HPDE6-E6E7 (cell line): ENCODE data around the gene PRDX1.
"Not testable (repeated sequence)": the region's sequence is repeated elsewhere in the genome, so short reads cannot be mapped to it uniquely, and the experiment has no call there.

Experiments
- DNase-seq: peaks from one replicate; pipeline ENCODE4 v3.0.0; 2011; ENCODE audit warnings: missing footprints; ENCODE audit errors: extremely low spot score

Gene PRDX1

DNA sequence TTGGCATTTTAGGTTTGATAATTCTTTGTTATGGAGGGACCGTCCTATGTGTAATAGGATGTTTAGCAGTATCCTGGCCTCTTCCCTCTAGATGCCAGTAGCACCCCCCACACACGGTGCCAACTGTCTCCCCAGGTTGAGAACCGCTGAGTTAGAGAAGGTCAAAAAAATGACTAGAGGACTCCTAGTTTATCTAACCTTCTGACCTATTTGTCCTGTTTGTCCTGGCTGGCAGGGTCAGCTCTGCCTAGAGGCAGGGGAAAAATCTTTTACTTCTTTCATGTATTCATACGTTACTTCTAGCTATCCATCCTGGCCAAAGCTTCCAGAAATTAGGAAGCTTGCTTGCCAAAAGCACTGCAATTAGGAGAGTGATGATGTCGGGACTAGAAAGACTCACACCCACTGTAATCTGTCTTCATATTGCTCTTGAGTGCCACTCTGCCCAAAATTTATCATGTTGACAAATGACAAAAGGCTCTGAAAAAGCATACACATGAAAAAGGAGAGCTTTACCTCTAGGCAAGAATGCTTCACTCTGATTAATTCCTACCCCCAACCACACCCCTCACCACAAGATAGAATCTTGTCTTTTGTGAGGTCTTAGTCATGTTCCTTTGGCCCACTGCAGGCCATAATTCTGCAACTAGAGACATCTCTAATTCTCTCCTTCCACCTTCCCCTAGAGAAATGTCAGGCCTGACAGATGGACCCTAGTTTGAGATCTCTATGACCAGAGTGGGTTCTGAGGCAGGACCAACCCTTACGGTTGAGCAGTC is 14.5 kb upstream of the PRDX1 start:
- DNase-seq, result no peak

DNA sequence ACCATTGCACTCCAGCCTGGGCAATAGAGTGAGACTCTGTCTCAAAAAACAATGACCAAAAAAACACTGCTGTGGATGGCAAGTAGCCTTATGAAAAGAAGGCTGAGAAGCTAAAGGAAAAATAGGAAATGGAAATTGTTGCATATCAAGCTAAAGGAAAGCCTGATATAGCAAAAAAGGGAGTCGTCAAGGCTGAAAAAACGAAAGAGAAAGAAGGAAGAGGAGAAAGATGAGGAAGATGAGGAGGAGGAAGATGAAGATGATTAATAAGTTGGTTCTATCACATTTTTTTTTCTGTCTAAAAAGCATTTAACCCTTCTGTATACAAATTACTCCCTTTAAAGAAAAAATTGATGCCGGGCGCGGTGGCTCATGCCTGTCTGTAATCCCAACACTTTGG is 10.2 kb upstream of the PRDX1 start:
- no peak for DNase-seq

DNA sequence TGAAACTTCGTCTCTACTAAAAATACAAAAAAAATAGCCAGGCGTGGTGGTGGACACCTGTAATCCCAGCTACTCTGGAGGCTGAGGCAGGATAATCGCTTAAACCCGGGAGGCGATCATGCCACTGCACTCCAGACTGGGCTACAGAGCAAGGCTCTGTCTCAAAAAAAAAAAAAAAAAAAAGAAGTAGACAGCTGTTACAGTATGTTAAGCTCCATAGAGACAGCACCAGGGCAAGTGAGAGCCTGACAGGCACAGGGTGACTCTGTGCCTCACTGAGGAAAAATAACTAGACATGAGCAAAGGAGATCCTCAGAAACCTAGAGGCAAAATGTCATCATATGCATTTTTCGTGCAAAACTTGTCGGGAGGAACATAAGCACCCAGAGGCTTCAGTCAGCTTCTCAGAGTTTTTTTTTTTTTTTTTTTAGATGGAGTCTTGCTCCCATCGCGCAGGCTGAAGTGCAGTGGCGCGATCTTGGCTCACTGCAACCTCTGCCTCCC is 9.0 kb upstream of the PRDX1 start:
- DNase-seq, result no peak

DNA sequence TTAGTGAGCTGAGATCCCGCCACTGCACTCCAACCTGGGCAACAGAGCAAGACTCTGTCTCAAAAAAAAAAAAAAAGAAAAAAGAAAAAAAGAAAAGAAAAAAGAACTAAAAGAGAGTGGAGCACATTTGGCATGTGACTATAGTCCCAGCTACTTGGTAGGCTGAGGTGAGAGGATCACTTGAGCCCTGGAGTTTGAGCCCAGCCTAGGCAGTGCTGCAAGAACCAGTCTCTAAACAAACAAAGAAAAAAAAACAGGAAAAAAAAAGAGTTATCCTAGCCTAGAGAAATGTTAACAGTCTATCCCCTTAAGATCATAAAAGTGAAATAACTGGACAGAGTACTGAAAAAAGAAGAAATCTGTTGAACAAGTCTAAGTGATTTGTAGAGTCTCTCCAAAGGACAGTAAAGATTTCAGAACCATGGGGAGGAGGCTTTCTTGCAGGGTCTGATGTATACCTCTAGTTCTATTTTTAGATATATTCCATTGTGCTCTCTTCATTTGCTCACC is 4.5 kb upstream of the PRDX1 start:
- no peak for DNase-seq

DNA sequence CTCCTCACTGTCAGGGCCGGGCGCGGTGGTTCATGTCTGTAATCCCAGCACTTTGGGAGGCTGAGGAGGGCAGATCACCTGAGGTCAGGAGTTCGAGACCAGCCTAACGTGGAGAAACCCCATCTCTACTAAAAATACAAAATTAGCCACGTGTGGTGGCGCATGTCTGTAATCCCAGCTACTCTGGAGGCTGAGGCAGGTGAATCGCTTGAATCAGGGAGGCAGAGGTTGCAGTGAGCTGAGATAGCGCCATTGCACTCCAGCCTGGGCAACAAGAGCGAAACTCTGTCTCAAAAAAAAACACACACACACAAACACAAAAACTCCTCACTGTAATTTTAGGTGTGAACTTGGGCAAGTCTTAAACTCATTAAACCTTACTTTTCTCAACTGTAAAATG is 2.3 kb upstream of the PRDX1 start:
- not testable (repeated sequence) for DNase-seq

DNA sequence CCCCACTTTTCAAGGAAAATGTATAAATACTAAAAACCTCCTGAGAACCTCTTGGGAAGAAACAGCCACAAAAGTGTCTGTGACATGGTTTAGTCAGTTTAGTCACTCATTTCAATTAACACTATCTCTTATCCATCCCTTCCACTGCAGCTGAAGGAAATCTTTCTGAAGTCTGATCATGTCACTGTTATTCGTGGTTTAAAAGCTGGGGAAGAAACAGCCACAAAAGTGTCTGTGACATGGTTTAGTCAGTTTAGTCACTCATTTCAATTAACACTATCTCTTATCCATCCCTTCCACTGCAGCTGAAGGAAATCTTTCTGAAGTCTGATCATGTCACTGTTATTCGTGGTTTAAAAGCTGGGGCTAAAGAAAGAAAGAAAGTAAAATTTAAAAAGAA is 1.8 kb upstream of the PRDX1 start:
- not testable (repeated sequence) for DNase-seq

DNA sequence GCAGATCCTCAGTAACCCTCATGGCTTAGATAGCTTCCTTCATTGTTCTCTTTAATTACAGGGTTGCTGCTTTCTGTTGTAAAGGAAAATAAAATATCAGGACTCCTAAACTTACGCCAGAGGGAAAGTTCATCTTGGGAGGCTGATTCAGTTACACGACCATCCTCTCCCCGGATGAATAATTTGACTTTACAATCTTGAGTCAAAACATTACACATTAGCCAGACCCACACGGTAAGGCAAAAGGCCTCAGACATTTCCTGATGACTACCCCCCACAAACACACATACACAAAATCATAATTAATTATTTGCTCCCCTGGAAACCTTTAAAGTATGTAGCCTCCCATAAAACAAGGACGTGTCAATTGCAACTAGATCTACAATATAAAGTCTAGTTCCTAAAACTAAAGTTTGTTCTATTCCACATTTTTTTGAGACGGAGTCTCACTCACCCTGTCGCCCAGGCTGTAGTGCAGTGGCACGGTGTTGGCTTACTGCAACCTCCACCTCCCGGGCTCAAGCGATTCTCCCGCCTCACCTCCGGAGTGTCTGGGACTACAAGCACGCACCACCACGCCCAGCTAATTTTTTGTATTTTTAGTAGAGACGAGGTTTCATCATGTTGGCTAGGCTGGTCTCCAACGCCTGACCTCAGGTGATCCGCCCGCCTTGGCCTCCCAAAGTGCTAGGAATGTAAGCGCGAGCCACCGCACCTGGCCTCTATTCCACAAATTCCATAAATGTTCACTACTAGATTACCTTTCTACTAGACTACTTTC is 830 bp upstream of the PRDX1 start:
- DNase-seq, result no peak

DNA sequence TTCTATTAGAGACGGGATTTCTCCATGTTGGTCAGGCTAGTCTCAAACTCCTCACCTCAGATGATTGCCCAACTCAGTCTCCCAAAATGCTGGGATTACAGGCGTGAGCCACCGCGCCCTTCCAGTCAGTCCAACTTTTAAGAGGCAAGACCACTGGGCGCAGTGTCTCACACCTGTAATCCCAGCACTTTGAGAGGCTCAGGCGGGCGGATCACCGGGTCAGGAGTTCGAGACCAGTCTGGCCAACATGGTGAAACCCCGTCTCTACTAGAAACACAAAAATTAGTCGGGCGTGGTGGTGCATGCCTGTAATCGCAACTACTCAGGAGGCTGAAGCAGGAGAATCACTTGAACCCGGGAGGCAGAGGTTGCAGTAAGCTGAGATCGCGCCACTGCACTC is 1.9 kb downstream of the PRDX1 start:
- DNase-seq, result not testable (repeated sequence)

DNA sequence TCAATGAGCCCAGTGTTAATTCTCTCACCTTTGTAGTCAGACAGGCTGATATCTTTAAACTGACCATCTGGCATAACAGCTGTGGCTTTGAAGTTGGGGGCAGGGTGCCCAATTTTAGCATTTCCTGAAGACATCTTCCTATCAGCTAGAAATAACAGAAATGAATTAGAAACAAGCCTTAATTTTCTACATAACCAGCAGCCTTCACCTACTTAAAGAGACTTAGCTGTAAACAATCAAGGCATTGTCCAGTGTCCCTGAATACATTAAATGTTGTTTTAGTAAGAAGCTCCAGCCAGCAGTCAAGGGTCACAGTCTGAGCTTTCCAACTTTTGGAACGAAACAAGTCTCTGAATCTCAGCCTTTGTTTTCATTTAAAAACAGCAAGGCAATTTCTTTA is 2.8 kb downstream of the PRDX1 start:
- no peak for DNase-seq

DNA sequence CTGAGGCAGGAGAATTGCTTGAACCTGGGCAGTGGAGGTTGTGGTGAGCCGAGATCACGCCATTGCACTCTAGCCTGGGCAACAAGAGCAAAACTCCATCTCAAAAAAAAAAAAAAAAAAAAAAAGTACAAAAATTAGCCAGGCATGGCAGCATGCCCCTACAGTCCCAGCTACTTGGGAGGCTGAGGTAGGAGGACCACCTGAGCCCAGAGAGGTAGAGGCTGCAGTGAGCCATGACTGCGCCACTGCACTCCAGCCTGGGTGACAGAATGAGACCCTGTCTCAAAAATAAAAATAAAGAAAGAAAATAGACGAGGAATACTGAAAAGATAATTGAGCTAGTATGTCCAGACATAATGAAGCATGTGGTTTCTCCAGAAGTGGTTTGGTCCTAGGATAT is 3.3 kb downstream of the PRDX1 start:
- DNase-seq, result not testable (repeated sequence)

DNA sequence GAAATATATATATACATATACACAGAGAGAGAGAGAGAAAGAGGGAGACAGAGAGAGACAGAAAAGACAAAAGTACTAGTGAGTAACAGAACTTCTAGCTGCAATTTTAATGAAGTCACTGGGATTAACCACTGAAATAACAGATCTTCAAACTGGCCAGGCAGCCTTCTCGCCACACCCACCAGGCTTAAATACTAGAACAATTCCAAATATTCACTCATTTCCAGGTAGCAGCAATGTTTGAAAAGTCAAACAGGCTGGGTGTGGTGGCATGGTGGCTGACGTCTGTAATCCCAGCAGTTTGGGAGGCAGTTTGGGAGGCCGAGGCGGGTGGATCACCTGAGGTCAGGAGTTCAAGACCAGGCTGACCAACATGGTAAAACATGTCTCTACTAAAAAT is 5.2 kb downstream of the PRDX1 start:
- no peak for DNase-seq

DNA sequence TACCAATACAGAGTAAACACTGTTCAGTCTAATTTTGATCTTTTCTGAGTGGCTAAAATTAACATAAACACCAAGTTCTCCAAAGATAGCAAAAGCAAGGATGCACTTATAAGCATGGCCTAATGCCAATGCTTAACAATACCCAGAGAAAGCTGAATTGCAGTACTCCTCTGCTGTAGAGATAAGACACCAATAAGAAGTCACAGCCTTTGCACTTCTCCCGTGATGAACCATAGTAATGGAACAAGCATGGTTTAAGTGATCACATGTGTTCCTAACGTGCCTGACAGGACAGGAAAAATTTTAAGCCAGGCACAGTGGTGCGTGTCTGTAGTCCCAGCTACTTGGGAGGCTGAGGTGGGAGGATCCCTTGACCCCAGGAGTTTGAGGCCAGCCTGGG is 5.6 kb downstream of the PRDX1 start:
- DNase-seq, result no peak

DNA sequence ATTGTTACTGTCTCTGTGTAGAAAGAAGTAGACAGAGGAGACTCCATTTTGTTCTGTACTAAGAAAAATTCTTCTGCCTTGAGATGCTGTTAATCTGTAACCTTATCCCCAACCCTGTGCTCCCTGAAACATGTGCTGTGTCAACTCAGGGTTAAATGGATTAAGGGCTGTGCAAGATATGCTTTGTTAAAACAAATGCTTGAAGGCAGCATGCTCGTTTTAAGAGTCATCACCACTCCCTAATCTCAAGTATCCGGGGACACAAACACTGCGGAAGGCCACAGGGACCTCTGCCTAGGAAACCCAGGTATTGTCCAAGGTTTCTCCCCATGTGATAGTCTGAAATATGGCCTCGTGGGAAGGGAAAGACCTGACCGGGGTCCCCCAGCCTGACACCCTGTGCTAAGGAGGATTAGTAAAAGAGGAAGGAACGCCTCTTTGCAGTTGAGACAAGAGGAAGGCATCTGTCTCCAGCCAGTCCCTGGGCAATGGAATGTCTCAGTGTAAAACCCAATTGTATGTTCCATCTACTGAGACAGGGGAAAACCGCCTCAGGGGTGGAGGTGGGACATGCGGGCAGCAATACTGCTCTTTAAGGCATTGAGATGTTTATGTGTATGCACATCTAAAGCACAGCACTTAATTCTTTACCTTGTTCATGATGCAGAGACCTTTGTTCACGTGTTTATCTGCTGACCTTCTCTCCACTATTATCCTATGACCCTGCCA is 8.0 kb downstream of the PRDX1 start:
- not testable (repeated sequence) for DNase-seq

DNA sequence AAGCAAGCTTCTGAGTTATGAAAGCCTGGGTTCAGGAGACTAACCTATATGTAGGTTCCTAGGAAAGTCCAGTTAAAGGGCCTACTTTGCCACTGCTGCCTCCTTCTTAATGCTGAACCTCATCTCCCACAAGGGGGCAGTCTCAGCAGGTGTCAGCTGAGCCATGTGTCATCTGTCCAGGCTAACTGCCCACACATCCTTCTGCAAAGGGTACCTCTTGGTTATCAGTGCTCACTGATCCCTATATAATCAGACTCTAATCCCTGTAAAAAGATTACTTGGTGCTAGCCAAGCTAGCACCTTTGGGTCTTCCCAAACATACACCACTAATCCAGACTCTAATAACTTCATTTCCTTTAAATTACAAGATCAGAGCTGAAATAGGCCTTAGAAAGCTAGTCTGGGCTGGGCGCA is 9.0 kb downstream of the PRDX1 start:
- peak; percentile 35 for DNase-seq

DNA sequence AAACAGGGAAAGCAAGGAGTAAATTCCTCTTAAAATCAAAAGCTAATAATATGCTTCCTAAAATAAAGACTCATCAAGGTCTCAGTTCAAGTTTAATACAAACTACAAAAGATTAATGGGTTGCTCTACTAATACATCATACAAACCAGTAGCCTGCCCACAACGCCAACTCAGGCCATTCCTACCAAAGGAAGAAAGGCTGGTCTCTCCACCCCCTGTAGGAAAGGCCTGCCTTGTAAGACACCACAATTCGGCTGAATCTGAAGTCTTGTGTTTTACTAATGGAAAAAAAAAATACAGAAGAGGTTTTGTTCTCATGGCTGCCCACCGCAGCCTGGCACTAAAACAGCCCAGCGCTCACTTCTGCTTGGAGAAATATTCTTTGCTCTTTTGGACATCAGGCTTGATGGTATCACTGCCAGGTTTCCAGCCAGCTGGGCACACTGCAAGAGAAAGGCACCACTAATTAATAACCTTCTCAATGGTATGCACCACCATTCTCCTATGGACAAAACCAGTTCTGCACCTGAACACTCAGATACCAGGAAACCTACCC is 10.6 kb downstream of the PRDX1 start:
- no peak for DNase-seq

DNA sequence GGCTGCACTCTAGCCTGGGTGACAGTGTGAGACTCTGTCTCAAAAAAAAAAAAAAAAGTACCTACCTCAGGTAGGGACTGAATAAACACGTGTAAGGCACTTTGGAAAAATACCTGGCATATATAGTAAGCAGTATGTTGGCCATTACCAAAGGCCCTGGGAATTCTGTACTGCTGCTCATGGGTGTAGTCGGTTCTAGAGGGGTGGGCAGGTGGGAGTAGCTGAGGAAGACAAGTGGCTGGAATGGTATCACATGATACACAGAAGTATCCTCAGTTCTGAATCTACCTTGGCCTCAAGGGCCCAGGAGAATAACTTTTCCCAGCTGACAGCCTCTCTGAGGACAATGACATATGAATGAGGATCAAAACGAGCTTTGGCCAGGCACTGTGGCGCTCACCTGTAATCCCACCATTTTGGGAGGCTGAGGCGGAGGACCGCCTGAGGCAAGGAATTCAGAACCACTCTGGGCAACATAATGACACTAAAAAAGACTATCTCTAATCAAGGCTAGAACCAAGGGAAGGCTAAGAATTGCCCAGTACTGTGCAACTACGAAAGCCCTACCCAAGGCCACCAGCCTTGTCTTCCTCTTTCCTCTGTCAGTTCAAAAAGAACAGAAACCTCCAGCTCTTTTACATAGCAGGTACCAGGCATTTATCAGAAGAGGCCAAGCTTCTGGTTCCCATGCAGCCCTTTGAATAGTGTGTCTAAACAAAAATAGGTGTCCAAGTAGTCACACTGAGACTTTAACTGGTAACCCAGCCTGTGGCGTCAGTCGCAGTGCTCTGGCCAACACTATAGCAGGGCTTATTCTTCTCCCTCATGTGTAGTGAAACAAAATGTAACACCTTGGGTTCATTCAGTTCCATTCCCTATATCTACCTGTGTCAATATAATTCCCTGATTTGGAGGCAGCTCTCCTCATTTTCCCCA is 11.4 kb downstream of the PRDX1 start:
- no peak for DNase-seq

DNA sequence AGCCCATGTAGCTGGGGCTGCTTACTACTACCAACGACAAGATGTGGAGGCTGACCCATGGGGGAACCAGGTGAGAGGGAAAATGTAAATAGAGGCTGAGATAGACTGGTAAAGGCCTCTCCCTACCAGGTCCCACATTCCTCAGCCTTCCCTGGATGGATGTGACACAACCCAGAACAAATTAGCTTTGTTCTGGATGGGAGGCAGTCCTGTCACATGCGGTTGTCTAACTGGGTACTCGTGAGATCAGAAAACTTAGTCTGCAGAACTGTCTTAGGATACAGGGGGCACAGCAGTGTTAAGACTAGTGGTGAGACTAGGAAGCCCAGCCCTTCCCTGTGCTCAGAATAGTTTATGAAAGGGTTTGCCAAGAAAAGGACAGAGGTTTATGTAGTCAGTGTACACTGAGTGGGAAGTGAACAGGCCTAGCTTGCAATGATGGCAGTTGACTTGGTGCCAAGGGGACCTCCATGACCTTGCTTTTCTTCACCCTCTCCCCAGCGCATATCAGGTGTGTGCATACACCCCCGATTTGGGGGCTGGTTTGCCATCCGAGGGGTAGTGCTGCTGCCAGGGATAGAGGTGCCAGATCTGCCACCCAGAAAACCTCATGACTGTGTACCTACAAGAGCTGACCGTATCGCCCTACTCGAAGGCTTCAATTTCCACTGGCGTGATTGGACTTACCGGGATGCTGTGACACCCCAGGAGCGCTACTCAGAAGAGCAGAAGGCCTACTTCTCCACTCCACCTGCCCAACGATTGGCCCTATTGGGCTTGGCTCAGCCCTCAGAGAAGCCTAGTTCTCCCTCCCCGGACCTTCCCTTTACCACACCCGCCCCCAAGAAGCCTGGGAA is 13.2 kb downstream of the PRDX1 start:
- no peak for DNase-seq

DNA sequence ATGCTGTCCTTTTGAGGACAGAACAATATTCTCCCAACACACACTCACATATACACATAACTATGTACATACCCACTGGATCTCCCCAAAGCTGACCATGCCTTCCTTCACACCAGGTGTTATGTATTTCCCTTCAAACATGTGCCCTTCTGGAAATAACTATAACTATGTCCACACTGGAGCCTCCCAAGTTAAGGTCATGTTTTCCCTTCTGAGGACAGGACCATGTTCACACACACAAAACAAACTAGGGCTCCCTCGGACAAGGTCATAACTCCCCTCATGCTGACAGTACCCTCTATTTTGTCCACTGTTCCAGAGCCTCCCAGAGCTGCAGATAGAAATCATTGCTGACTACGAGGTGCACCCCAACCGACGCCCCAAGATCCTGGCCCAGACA is 13.8 kb downstream of the PRDX1 start:
- no peak for DNase-seq

DNA sequence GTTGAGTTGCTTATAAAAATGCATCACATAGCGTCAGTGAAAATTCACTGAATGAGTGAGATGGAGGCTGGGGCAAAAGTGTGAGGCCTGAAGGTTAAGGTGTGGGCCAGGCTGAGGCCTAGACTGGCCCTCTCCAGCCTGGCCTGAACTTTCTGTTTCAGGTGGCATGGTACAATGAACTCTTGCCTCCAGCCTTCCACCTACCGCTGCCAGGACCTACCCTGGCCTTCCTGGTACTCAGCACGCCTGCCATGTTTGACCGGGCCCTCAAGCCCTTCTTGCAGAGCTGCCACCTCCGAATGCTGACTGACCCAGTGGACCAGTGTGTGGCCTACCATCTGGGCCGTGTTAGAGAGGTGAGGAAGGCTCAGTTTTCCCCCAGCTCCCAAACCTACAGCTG is 14.5 kb downstream of the PRDX1 start:
- DNase-seq, result no peak
